ENCODE data around the gene PXMP4.

PXMP4 gene

GRCh38 chr20:33719989-33720709, at the start of gene PXMP4:
TSS of gene PXMP4 (minus strand) at chr20:33720310. CDS start at chr20:33720207, 103 bp downstream.
- no peaks in the 10 kb centered on the region for H3K36me3 Mint-ChIP-seq (ENCODE audit: low read depth)
- peak within 1 kb of the TSS in 1 of 3 experiments; percentile 48 for H3K27ac Mint-ChIP-seq
- H3K9me3 Mint-ChIP-seq = no peaks in the 10 kb centered on the region
- no peak for TF ChIP-seq CTCF (IDR thresholded peaks at IDR 0.05; ENCODE audit: unreplicated experiment in 3 of 3)
- H3K4me3 Mint-ChIP-seq = peak within 1 kb of the TSS; percentile 76 to 81 (median 79)
- no peaks in the 10 kb centered on the region for H3K27me3 Mint-ChIP-seq (ENCODE audit: low read depth)
- no peaks in the 10 kb centered on the region for H3K4me1 Mint-ChIP-seq

- TF ChIP-seq CTCF (IDR thresholded peaks at IDR 0.05; ENCODE audit: unreplicated experiment in 3 of 3) = no peak
- no peak overlapping the region for H3K4me3 Mint-ChIP-seq
- peaks cover 3% of the 10 kb centered on the region for H3K36me3 Mint-ChIP-seq (ENCODE audit: low read depth)
- no peaks in the 10 kb centered on the region for H3K27me3 Mint-ChIP-seq (ENCODE audit: low read depth)
- H3K9me3 Mint-ChIP-seq = no peaks in the 10 kb centered on the region
- no peaks in the 10 kb centered on the region for H3K4me1 Mint-ChIP-seq
- H3K27ac Mint-ChIP-seq = no peak overlapping the region
Observed at GRCh38 chr20:33769043-33769442, 48.9 kb upstream of the PXMP4 start.

GRCh38 chr20:33767777-33768138, 47.6 kb upstream of the PXMP4 start:
- Mint-ChIP-seq H3K9me3 (no peaks in the 10 kb centered on the region), H3K27me3 (ENCODE audit: low read depth) (no peaks in the 10 kb centered on the region), H3K4me3 (no peak overlapping the region), H3K36me3 (ENCODE audit: low read depth) (peaks cover 3% of the 10 kb centered on the region), H3K27ac (no peak overlapping the region), H3K4me1 (no peaks in the 10 kb centered on the region)
- no peak for TF ChIP-seq CTCF (IDR thresholded peaks at IDR 0.05; ENCODE audit: unreplicated experiment in 3 of 3)

- H3K27me3 Mint-ChIP-seq (ENCODE audit: low read depth) = no peaks in the 10 kb centered on the region
- no peak for TF ChIP-seq CTCF (IDR thresholded peaks at IDR 0.05; ENCODE audit: unreplicated experiment in 3 of 3)
- no peaks in the 10 kb centered on the region for H3K4me1 Mint-ChIP-seq
- H3K4me3 Mint-ChIP-seq = no peak overlapping the region
- H3K9me3 Mint-ChIP-seq = no peaks in the 10 kb centered on the region
- peaks cover 8% of the 10 kb centered on the region for H3K36me3 Mint-ChIP-seq (ENCODE audit: low read depth)
- H3K27ac Mint-ChIP-seq = no peak overlapping the region
Observed at GRCh38 chr20:33766686-33767085, 46.6 kb upstream of the PXMP4 start.

- Mint-ChIP-seq H3K27ac (no peak overlapping the region), H3K27me3 (ENCODE audit: low read depth) (no peaks in the 10 kb centered on the region), H3K4me1 (no peaks in the 10 kb centered on the region), H3K4me3 (no peak overlapping the region), H3K9me3 (no peaks in the 10 kb centered on the region), H3K36me3 (ENCODE audit: low read depth) (peaks cover 8% of the 10 kb centered on the region)
- TF ChIP-seq CTCF (IDR thresholded peaks at IDR 0.05; ENCODE audit: unreplicated experiment in 3 of 3) = no peak
Observed at GRCh38 chr20:33765592-33765991, 45.5 kb upstream of the PXMP4 start.

GRCh38 chr20:33765099-33765498, 45.0 kb upstream of the PXMP4 start:
- Mint-ChIP-seq H3K27me3 (ENCODE audit: low read depth) (no peaks in the 10 kb centered on the region), H3K27ac (no peak overlapping the region), H3K4me3 (no peak overlapping the region), H3K9me3 (no peaks in the 10 kb centered on the region), H3K4me1 (no peaks in the 10 kb centered on the region), H3K36me3 (ENCODE audit: low read depth) (peaks cover 8% of the 10 kb centered on the region)
- TF ChIP-seq CTCF (IDR thresholded peaks at IDR 0.05; ENCODE audit: unreplicated experiment in 3 of 3) = no peak

All from nephron (organoid).